Measurements from ENCODE around the gene PPP6R3.
"Not testable (repeated sequence)": the region's sequence is repeated elsewhere in the genome, so short reads cannot be mapped to it uniquely, and the experiment has no call there.

Gene PPP6R3

GRCh38 chr11:68457898-68458249 lies 2.7 kb upstream of the PPP6R3 start:
- no peak for DNase-seq

DNA sequence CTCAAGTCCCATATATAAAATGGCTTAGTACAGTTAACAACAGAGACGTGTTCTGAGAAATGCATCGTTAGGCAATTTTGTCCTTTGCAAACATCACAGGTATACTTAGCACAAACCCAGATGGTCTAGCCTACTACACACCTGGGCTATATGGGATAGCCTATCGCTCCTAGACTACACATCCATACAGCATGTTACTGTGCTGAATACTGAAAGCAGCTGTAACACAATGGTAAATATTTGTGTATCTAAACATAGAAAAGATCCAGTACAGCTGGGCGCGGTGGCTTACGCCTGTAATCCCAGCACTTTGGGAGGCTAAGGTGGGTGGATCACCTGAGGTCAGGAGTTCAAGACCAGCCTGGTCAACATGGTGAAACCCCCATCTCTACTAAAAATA lies 2.2 kb upstream of the PPP6R3 start:
- not testable (repeated sequence) for DNase-seq

- DNase-seq: peak; percentile 98
Observed at GRCh38 chr11:68459886-68460740, 439 bp upstream of the PPP6R3 start.

DNA sequence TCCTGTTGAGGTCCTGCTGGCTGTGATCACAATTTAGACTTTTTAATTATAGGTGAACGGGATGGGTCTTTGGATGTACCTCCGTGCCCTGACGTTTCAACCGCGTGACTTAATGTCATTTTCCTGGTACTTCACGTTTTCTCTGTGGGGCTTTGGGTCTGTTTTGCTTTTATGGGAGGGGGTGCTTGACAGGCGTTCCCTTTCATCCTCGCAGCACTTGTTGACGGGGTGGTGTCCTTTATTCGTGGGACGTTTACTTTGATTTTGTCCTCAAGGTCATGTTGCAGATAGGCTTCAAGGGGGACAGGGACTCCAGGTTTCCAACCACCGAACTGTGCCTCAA lies 994 bp downstream of the PPP6R3 start:
- DNase-seq: peak; percentile 42

DNA sequence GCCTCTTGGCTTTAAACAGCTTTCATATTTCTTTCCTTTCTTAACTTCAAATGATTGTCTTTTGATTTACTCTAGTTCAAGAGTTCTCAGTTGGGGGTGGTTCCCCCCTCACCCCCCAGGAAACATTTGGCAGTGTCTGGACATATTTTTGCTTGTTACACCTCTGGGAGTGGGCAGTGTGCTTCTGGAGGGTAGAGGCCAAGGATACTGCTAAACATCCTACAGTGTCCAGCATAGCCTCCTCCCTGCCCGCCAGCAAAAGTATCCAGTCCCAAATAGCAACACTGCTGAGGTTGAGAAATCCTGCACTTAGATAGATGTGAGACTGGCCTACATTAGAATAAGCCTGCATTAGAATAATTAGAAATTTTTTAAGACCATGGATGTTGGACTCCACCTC lies 3.2 kb downstream of the PPP6R3 start:
- no peak for DNase-seq

- DNase-seq: no peak
Observed at GRCh38 chr11:68467201-68467834, 6.8 kb downstream of the PPP6R3 start.

DNA sequence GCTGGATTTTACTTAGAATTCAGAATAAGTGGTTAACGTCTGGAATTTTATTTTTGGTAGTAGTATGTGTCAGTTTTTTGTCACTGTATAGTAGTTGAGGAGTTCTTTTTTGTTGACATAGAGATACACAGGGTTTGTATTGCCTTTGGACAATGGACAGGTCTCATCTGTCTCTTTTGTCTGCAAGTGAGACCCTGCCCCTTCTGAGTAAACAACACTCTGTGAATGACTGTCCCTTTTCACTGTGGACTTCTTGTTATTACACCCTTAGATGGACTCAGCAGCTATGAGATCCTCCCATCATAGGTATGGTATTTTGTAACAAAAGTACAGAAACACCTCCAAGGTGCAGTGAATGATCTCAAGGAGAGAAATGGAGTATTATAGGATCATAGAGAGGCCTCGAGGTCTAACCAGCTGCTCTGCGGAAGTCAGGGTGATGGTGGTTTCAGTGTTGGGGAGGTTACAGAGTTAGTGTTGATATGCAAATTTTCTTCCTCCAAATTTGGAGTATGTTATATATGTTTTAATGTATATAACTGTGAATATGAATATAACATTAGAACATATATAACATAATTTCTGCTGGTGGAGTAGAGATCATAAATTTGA lies 7.8 kb downstream of the PPP6R3 start:
- DNase-seq: no peak

DNA sequence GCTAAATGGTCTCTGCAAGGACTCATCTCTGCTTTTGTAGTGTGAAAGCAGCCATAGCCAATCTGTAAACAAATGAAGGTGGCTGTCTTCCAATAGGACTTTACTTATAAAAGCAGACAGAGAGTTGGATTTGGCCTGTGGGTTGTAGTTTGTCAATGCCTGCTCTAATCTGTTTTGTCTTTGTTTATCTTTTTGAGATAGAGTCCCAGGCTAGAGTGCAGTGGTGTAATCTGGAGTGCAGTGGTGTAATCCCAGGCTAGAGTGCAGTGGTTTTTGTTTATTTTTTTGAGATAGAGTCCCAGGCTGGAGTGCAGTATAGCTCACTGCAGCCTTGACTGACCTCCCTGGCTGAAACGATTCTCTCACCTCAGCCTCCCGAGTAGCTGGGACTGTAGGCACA lies 8.6 kb downstream of the PPP6R3 start:
- no peak for DNase-seq

GRCh38 chr11:68469642-68470041 lies 9.1 kb downstream of the PPP6R3 start:
- no peak for DNase-seq

GRCh38 chr11:68470304-68470811 lies 9.8 kb downstream of the PPP6R3 start:
- DNase-seq: no peak

GRCh38 chr11:68471360-68472340 lies 11.1 kb downstream of the PPP6R3 start:
- no peak for DNase-seq

DNA sequence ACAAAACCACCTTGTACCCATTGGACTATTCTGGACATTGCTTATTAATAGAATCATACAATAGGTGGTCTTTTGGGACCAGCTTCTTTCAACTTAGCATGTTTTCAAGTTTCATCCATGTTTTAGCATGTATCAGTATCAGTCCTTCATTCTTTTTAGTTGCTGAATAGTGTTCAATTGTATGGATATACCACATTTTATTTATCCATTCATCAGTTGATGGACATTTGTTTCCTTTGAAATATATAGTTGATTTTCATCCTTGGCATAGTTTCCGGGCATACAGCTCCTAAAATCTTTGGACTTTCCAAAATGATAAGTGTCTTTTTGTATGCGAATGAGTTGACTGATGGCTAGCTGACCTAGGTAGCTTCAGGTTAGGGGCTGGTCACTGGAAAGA lies 12.2 kb downstream of the PPP6R3 start:
- DNase-seq: no peak

- no peak for DNase-seq
Observed at GRCh38 chr11:68473693-68474092, 13.1 kb downstream of the PPP6R3 start.

- DNase-seq: not testable (repeated sequence)
Observed at GRCh38 chr11:68475626-68476025, 15.1 kb downstream of the PPP6R3 start.

- no peak for DNase-seq
Observed at GRCh38 chr11:68479390-68479789, 18.8 kb downstream of the PPP6R3 start.

DNA sequence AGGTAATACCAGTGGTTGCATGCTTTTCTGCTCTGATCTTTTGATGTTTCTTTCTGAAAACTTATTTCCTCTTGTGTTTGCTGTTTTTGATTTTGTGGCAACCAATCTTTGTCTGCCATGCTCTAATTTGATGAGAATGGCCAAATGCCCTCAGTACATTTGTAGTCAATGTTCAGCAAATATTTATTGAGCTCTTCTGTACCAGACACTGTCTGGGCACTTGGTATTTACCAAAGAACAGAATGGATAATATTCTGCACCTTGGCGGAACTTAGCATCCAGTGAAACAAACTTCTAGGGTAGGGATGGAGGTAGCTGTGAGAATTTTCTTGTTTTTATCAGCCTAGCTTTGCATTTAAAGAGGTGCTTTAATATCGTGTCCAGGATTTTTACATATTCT lies 19.6 kb downstream of the PPP6R3 start:
- no peak for DNase-seq

GRCh38 chr11:68480852-68481510 lies 20.4 kb downstream of the PPP6R3 start:
- no peak for DNase-seq

DNA sequence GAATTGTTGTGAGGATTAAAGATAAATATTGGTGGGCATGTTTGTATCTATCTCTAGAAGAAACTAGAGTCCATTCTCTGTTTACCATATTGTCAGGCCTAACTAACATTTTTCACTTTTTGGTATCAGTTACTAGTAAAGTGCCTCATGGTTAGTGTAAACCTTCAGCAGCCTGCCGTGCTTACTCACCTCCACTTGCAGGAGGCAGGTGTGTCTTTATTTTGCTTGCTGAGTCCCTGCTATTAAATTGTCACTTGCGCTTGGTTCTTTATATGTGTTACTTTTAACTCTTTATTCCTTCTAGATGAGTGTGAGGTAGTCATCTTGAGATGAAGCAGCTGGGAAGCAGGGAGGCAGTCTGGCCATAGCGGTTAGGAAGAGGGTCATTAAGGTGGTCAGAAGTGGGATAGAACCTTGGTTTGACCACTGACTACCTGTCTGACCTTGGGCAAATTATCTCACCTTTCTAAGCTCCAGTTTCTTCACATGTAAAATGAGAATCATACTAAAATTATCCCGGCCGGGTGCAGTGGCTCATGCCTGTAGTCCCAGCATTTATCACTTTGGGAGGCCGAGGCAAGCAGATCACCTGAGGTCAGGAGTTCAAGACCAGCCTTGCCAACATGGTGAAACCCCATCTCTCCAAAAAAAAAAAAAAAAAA lies 21.2 kb downstream of the PPP6R3 start:
- DNase-seq: no peak

DNA sequence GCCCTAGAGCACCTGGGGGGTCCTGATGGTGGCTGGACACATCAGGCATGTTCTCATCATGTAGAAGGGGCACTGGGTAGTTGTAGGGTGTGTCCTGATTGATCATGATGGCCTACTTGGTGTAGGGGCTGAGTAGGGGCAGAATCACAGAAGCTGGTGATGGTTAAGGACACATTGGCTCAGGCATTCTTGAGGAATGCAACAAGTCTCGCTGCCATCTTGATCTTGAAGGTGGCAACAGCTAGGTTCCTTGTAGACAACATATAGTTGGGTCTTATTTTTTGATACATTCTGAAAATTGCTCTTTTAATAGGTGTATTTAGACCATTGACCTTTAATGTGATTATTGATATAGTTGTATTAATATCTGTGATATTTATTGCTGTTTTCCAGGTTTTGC lies 28.1 kb downstream of the PPP6R3 start:
- no peak for DNase-seq

DNA sequence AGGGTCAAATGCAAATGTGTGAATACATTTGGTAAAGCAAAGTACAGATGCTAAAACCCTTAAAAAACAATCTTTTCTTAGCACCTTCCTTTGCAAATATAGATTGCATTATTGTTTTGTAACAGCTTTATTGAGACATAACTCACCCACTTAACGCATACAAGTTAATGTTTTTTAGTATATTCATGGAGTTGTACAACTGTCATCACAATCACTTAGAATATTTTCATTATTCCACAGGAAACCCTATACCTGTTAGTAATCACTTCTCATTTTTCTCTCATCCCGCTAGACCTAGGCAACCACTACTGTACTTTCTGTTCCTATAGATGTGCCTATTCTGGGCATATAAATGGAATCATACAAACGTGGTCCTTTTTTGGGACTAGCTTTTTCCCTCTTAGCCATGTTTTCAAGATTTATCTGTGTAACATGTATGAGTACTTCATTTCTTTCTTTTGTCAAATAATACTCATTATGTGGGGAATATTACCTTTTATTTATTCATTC lies 34.7 kb downstream of the PPP6R3 start:
- DNase-seq: no peak

- DNase-seq: no peak
Observed at GRCh38 chr11:68495872-68496271, 35.3 kb downstream of the PPP6R3 start.

DNA sequence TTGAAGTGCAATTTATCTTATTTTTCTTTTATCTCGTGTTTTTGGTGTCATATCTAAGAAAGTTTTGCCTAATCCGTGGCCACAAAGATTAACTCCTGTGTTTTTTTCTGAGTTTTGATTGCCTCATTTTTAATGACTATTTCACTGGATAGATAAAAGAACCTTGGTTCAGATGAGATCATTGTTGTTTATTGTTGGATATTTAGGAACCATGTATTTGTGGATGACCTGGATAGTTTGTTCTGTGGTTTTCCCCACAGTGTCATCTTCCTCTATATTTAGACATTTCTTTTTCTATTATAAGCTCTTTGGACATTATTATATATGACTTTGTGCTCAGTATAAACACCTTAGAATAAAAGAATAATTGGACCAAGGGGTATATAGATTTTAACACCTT lies 37.2 kb downstream of the PPP6R3 start:
- no peak for DNase-seq

Data from NCI-H526 treated with DMSO at 0.1 percent for 48 hours (cell line).